GM23248 (cell line): ENCODE data around the gene PYDC1. TPM values are rescaled to one million over a fixed set of nuclear protein-coding genes. Genes with fewer than 3 reads are reported as not detected.
"Not testable (repeated sequence)": the region's sequence is repeated elsewhere in the genome, so short reads cannot be mapped to it uniquely, and the experiment has no call there.

Experiments used
- DNase-seq: peaks from one replicate; pipeline ENCODE4 v3.0.0-alpha.2; 2015
- H2AFZ ChIP-seq: fragments of 200-600 bp; sonication (generic); 2 replicates; pipeline ENCODE4 v1.6.1; 2016; ENCODE audit warnings: antibody characterized with exemption
- H3F3A ChIP-seq: fragments of 200-600 bp; sonication (generic); 2 replicates; pipeline ENCODE4 v1.6.1; 2016; ENCODE audit warnings: mild to moderate bottlenecking, antibody characterized with exemption, mixed run types; ENCODE audit not compliant: insufficient read depth
- H3K27ac ChIP-seq: fragments of 200-600 bp; sonication (generic); 2 replicates; pipeline ENCODE4 v1.5.1; 2016; ENCODE audit warnings: mild to moderate bottlenecking
- H3K27me3 ChIP-seq: fragments of 200-600 bp; sonication (generic); replicated peaks from 2 replicates; pipeline ENCODE4 v1.6.1; 2016; ENCODE audit warnings: mild to moderate bottlenecking; ENCODE audit not compliant: insufficient read depth
- H3K36me3 ChIP-seq: fragments of 200-600 bp; sonication (generic); 2 replicates; pipeline ENCODE4 v1.6.1; 2016; ENCODE audit warnings: low read depth, mild to moderate bottlenecking
- H3K4me1 ChIP-seq: fragments of 200-600 bp; sonication (generic); 2 replicates; pipeline ENCODE4 v1.6.1; 2016; ENCODE audit warnings: mild to moderate bottlenecking; ENCODE audit not compliant: insufficient read depth
- H3K4me2 ChIP-seq: fragments of 200-600 bp; sonication (generic); one replicate; pipeline ENCODE4 v1.6.1; 2016; ENCODE audit warnings: mild to moderate bottlenecking; ENCODE audit not compliant: unreplicated experiment
- H3K4me3 ChIP-seq: fragments of 200-600 bp; sonication (generic); 2 replicates; pipeline ENCODE4 v1.5.1; 2016; ENCODE audit warnings: mild to moderate bottlenecking
- H3K79me2 ChIP-seq: fragments of 200-600 bp; sonication (generic); 2 replicates; pipeline ENCODE4 v1.6.1; 2016; ENCODE audit warnings: mild to moderate bottlenecking; ENCODE audit not compliant: insufficient read depth
- H3K9ac ChIP-seq: fragments of 200-600 bp; sonication (generic); 2 replicates; pipeline ENCODE4 v1.6.1; 2016; ENCODE audit warnings: mild to moderate bottlenecking
- H3K9me2 ChIP-seq: fragments of 200-600 bp; sonication (generic); 2 replicates; pipeline ENCODE4 v1.6.1; 2016; ENCODE audit warnings: mixed run types, mild to moderate bottlenecking, moderate library complexity; ENCODE audit not compliant: insufficient read depth
- H3K9me3 ChIP-seq: fragments of 200-600 bp; sonication (generic); one replicate; pipeline ENCODE4 v1.6.1; 2017; ENCODE audit warnings: low read depth
- H4K20me1 ChIP-seq: fragments of 200-600 bp; sonication (generic); 2 replicates; pipeline ENCODE4 v1.6.0; 2016; ENCODE audit not compliant: insufficient read depth
- EZH2 ChIP-seq: fragments of 200-600 bp; sonication (generic); IDR thresholded peaks from 2 replicates; pipeline ENCODE4 v1.6.1; 2018; ENCODE audit warnings: antibody characterized with exemption, mild to moderate bottlenecking; ENCODE audit not compliant: insufficient read depth, poor library complexity, severe bottlenecking
- EZH2phosphoT487 ChIP-seq: fragments of 200-600 bp; sonication (generic); IDR thresholded peaks from 2 replicates; pipeline ENCODE4 v1.6.1; 2018; ENCODE audit warnings: antibody characterized with exemption, moderate library complexity, mild to moderate bottlenecking, low read depth; ENCODE audit not compliant: insufficient read depth
- WGBS, 2 experiments: methylation state at CpG; one replicate each; pipeline ENCODE4 v1.1.6; 2015 to 2017; ENCODE audit warnings: low lambda C conversion rate in 2 of 2, low coverage in 1 of 2; ENCODE audit errors: missing lambda C conversion rate in 2 of 2; 5-methylcytosine and 5-hydroxymethylcytosine counted together
- in situ Hi-C: fragments of 300-500 bp; cut with MboI; formaldehyde crosslinking; loops from 2 replicates; pipeline ENCODE4 v1.15.0; 2020
- polyA plus RNA-seq: library from polyadenylated mRNA; unstranded; fragments of >200 nt; fragmentation: Nextera tagmentation; extraction: Ambion mirVana; gene quantifications from 2 replicates; pipeline ENCODE4 v1.2.1, GENCODE V29; 2016
- total RNA-seq: library from RNA; depleted of rRNA; stranded (reverse); fragments of >200 nt; shearing (Covaris generic); gene quantifications from 2 replicates; pipeline ENCODE4 v1.2.3, GENCODE V29; 2014

Gene PYDC1
- total and polyA plus RNA-seq, 2 experiments from 2014 or later: not detected

- no peaks in the 10 kb centered on the region for H3K4me1 ChIP-seq
- in situ Hi-C loops: no loop called here
- no peaks in the 10 kb centered on the region for H3K79me2 ChIP-seq
- whole genome bisulfite sequencing, 2 experiments: 78 to 81% methylated on average over 7 of the region's 7 CpGs
- H3K4me3 ChIP-seq: no peak overlapping the region
- H4K20me1 ChIP-seq: no peaks in the 10 kb centered on the region
- H3K9ac ChIP-seq: no peak overlapping the region
- TF ChIP-seq EZH2phosphoT487 (no peak), EZH2 (no peak)
- no peak overlapping the region for H3K27ac ChIP-seq
- no peak overlapping the region for H2AFZ ChIP-seq
- DNase-seq: no peak
- no peaks in the 10 kb centered on the region for H3K36me3 ChIP-seq
- peaks cover 13% of the 10 kb centered on the region for H3K27me3 ChIP-seq
- no peaks in the 10 kb centered on the region for H3K9me3 ChIP-seq
- H3K9me2 ChIP-seq: no peaks in the 10 kb centered on the region
- no peaks in the 10 kb centered on the region for H3F3A ChIP-seq
- no peak overlapping the region for H3K4me2 ChIP-seq
These were observed 33.9 kb upstream of the PYDC1 start for GRCh38 chr16:31250782-31251384.

- no peaks in the 10 kb centered on the region for H3K4me1 ChIP-seq
- H3K4me2 ChIP-seq: no peak overlapping the region
- no peaks in the 10 kb centered on the region for H3K9me3 ChIP-seq
- in situ Hi-C loops: no loop called here
- TF ChIP-seq EZH2: no peak
- no peak for TF ChIP-seq EZH2phosphoT487
- no peaks in the 10 kb centered on the region for H3F3A ChIP-seq
- no peak overlapping the region for H3K4me3 ChIP-seq
- H3K9ac ChIP-seq: no peak overlapping the region
- no peaks in the 10 kb centered on the region for H3K79me2 ChIP-seq
- no peak overlapping the region for H3K27ac ChIP-seq
- peaks cover 21% of the 10 kb centered on the region for H3K27me3 ChIP-seq
- DNase-seq: no peak
- WGBS, 2 experiments: 35 to 42% methylated on average over 5 of the region's 5 CpGs
- H3K36me3 ChIP-seq: no peaks in the 10 kb centered on the region
- no peaks in the 10 kb centered on the region for H3K9me2 ChIP-seq
- no peaks in the 10 kb centered on the region for H4K20me1 ChIP-seq
- no peak overlapping the region for H2AFZ ChIP-seq
These were observed 31.4 kb upstream of the PYDC1 start for GRCh38 chr16:31248344-31248743.

- Histone ChIP-seq H3K79me2 (no peaks in the 10 kb centered on the region), H3K36me3 (no peaks in the 10 kb centered on the region), H3K4me2 (no peak overlapping the region), H2AFZ (no peak overlapping the region), H3K27me3 (peaks cover 21% of the 10 kb centered on the region), H3K9me3 (no peaks in the 10 kb centered on the region), H3K4me1 (no peaks in the 10 kb centered on the region), H3F3A (no peaks in the 10 kb centered on the region), H3K9ac (no peak overlapping the region), H3K27ac (no peak overlapping the region), H3K9me2 (no peaks in the 10 kb centered on the region), H3K4me3 (no peak overlapping the region), H4K20me1 (no peaks in the 10 kb centered on the region)
- whole genome bisulfite sequencing, 2 experiments: 78 to 84% methylated on average over 3 of the region's 3 CpGs
- in situ Hi-C loops: no loop called here
- DNase-seq: no peak
- TF ChIP-seq EZH2phosphoT487 (no peak), EZH2 (no peak)
These were observed 29.4 kb upstream of the PYDC1 start for GRCh38 chr16:31246296-31246695.

GRCh38 chr16:31245598-31245997, 28.7 kb upstream of the PYDC1 start:
- H4K20me1 ChIP-seq, H2AFZ ChIP-seq, H3K9me2 ChIP-seq, H3K4me1 ChIP-seq, H3K9ac ChIP-seq, H3K4me3 ChIP-seq, H3K4me2 ChIP-seq, in situ Hi-C loops, H3K9me3 ChIP-seq, H3K79me2 ChIP-seq, H3K36me3 ChIP-seq, H3K27ac ChIP-seq, H3F3A ChIP-seq, DNase-seq: not testable (repeated sequence)
- 15 to 17% methylated on average over 8 of the region's 8 CpGs for WGBS, 2 experiments
- H3K27me3 ChIP-seq: peaks cover 21% of the 10 kb centered on the region
